ENCODE data around the gene SLC24A4.

DNA sequence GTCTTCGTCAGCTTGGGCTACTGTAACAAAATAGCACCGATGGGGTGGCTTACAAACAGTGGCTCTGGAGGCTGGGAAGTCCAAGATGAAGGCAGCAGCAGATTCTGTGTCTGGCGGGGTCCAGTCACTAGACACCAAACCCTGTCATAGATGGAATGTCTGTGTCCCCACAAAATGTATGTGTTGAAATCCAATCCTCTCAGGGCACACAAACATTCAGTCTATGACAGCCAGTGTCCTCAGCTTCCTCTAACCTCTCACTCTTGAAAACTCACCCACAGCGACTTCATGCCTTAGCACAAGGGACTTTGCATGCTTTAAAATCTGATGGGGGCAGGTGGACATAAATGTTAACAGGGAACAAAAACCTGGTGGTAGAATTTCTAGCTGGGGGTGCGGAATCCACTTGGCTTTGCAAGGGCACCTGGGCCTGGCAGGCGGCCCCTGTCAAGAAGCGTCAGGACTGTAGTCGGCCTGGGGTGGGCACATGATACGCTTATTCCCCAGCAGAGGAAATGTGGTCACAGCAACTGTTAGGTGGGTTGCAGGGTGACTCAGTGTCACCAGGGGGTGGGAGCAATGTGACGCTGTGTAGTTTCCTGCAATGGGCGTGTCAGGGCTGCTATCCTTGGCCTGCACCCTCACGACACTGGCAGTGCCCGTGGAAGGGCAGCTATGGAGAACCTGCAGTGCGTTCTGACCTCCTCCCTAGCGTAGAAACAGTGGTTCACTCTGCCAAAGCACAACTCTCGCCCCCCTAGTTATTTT is 208.3 kb downstream of the SLC24A4 start:
- TF ChIP-seq POLR2A (IDR thresholded peaks at IDR 0.05; ENCODE audit: low read length): peak; percentile 54
- TF ChIP-seq GATA1 (IDR thresholded peaks at IDR 0.05; ENCODE audit: low read depth, low read length): no peak
